Measurements from ENCODE around the gene ETV1.

GRCh38 chr7:13890793-13891192 is 98.7 kb downstream of the ETV1 start:
- TF ChIP-seq CTCF (IDR thresholded peaks at IDR 0.05) (no peak), POLR2A (IDR thresholded peaks at IDR 0.05) (no peak)
